Keratinocyte (primary cell): Measurements from ENCODE around the gene MT3. TPM values are rescaled to one million over a fixed set of nuclear protein-coding genes. Genes with fewer than 3 reads are reported as not detected.

Source experiments
- DNase-seq: peaks from one replicate; pipeline ENCODE4 v3.0.0-alpha.2; 2011; ENCODE audit warnings: low read depth, missing footprints, low spot score
- FAIRE-seq: peaks from 2 replicates; lab custom pipeline; 2011; peaks lifted over from hg19 to GRCh38; lab: Jason Lieb, UNC
- H2AFZ ChIP-seq: 2 replicates; pipeline ENCODE4 v1.6.0; 2012; ENCODE audit warnings: low read length, control low read depth, inconsistent platforms; ENCODE audit not compliant: control insufficient read depth
- H3K27ac ChIP-seq: 2 replicates; pipeline ENCODE4 v1.5.1; 2011; ENCODE audit warnings: low read length; ENCODE audit not compliant: control insufficient read depth, insufficient read depth
- H3K27me3 ChIP-seq: 3 replicates; pipeline ENCODE4 v1.6.0; 2011; ENCODE audit warnings: low read length; ENCODE audit not compliant: control insufficient read depth, insufficient read depth; ENCODE audit errors: extremely low read depth
- H3K36me3 ChIP-seq, 2 experiments: 2 replicates in 1 of 2; 3 replicates in 1 of 2; pipeline ENCODE4 v1.5.1; 2011; ENCODE audit warnings: low read length in 2 of 2, mild to moderate bottlenecking in 1 of 2; ENCODE audit not compliant: control insufficient read depth in 2 of 2, insufficient read depth in 2 of 2; ENCODE audit errors: extremely low read depth in 1 of 2
- H3K4me1 ChIP-seq: 3 replicates; pipeline ENCODE4 v1.5.1; 2011; ENCODE audit warnings: low read length; ENCODE audit not compliant: control insufficient read depth, insufficient read depth; ENCODE audit errors: extremely low read depth
- H3K4me2 ChIP-seq: 3 replicates; pipeline ENCODE4 v1.6.0; 2011; ENCODE audit warnings: low read depth, low read length; ENCODE audit not compliant: control insufficient read depth, insufficient read depth; ENCODE audit errors: extremely low read depth
- H3K4me3 ChIP-seq, 3 experiments: fragments of 200-600 bp in 1 of 3; sonication (generic) in 1 of 3; 2 replicates in 2 of 3; 3 replicates in 1 of 3; pipeline ENCODE4 v1.5.1; 2011 to 2016; ENCODE audit warnings: low read length in 3 of 3, mild to moderate bottlenecking in 3 of 3, control low read depth in 2 of 3, inconsistent platforms in 1 of 3, low read depth in 1 of 3, mixed read lengths in 1 of 3, mixed run types in 1 of 3, moderate library complexity in 1 of 3; ENCODE audit not compliant: control insufficient read depth in 2 of 3, insufficient read depth in 2 of 3; ENCODE audit errors: extremely low read depth in 1 of 3
- H3K79me2 ChIP-seq: 2 replicates; pipeline ENCODE4 v1.6.0; 2012; ENCODE audit warnings: low read length; ENCODE audit not compliant: control insufficient read depth, insufficient read depth
- H3K9ac ChIP-seq: 3 replicates; pipeline ENCODE4 v1.6.0; 2011; ENCODE audit warnings: low read length; ENCODE audit not compliant: control insufficient read depth, insufficient read depth; ENCODE audit errors: extremely low read depth
- H3K9me1 ChIP-seq: 3 replicates; pipeline ENCODE4 v1.6.0; 2011; ENCODE audit warnings: low read length; ENCODE audit not compliant: control insufficient read depth, insufficient read depth; ENCODE audit errors: extremely low read depth
- H3K9me3 ChIP-seq: 2 replicates; pipeline ENCODE4 v1.5.1; 2012; ENCODE audit warnings: low read depth, low read length; ENCODE audit not compliant: control insufficient read depth
- H4K20me1 ChIP-seq: 3 replicates; pipeline ENCODE4 v1.6.0; 2011; ENCODE audit warnings: low read length; ENCODE audit not compliant: control insufficient read depth, insufficient read depth; ENCODE audit errors: extremely low read depth
- EZH2 ChIP-seq: IDR thresholded peaks from one replicate; pipeline ENCODE4 v1.6.1; 2012; ENCODE audit warnings: inconsistent platforms, mild to moderate bottlenecking, low read length, moderate library complexity
- dilution Hi-C: fragments of 300-500 bp; cut with MboI; formaldehyde crosslinking; loops from one replicate; pipeline ENCODE4 v1.7.0; 2020; ENCODE audit warnings: low sequenced_read_pairs; ENCODE audit not compliant: extremely low pct_ligation_motif_present
- polyA plus RNA-seq, 5 experiments: library from polyadenylated mRNA; depleted of rRNA in 3 of 5; stranded (reverse) in 3 of 5; stranded (forward) in 1 of 5; unstranded in 1 of 5; fragments of >200 nt; gene quantifications; 1 replicate in 1 of 5; 2 replicates in 3 of 5; 3 replicates in 1 of 5; pipeline versions ENCODE4 v1.2.1 to v1.2.3, GENCODE V29; 2011 to 2012; ENCODE audit warnings: missing spikeins in 2 of 5, low read depth in 1 of 5, low replicate concordance in 1 of 5
- TF ChIP-seq, protein P1 (sequence below), 3 experiments: IDR thresholded peaks in 1 of 3; conservative IDR thresholded peaks in 1 of 3; optimal IDR thresholded peaks in 1 of 3; 2 replicates in 2 of 3; 3 replicates in 1 of 3; pipeline versions ENCODE3 to v1.5.1; 2011; ENCODE audit warnings: low read length in 3 of 3, mild to moderate bottlenecking in 3 of 3, moderate library complexity in 2 of 3, control low read depth in 1 of 3, inconsistent platforms in 1 of 3; ENCODE audit not compliant: insufficient read depth in 2 of 3; ENCODE audit errors: extremely low read depth in 1 of 3

The MT3 gene
- polyA plus RNA-seq, 1 donor (not counting 4 experiments of a cell fraction or from before 2014, with no cell fraction given): not detected

DNA sequence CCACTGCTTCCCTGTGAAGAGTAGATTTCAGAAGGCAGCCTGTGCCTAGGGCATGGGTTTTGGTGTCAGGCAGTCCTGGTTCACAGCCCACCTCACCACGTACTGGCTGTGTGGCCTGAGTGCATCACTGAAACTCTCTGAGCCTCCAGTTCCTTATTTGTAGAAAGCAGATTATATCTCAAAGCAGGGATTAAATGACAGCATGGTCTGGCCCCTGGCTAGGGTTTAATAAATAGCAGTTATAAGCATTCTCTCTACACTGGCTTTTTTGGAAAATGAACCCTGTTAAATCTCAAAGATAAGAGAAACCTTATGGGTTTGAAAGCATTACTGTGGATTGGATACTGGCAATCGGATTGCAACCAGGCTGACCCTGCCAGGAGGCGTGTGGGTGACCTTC is 40.2 kb downstream of the MT3 start:
- H3K27ac ChIP-seq: no peak overlapping the region
- peaks cover 19% of the 10 kb centered on the region for H3K27me3 ChIP-seq
- H3K4me2 ChIP-seq: no peak overlapping the region
- H3K9me3 ChIP-seq: no peaks in the 10 kb centered on the region
- H3K9me1 ChIP-seq: no peaks in the 10 kb centered on the region
- DNase-seq (no peak), FAIRE-seq (no peak)
- H3K4me3 ChIP-seq: no peak overlapping the region
- H3K36me3 ChIP-seq: no peaks in the 10 kb centered on the region
- peaks cover 9% of the 10 kb centered on the region for H3K79me2 ChIP-seq
- dilution Hi-C loops: no loop called here
- no peak overlapping the region for H3K9ac ChIP-seq
- H4K20me1 ChIP-seq: peaks cover 3% of the 10 kb centered on the region
- peaks cover 14% of the 10 kb centered on the region for H3K4me1 ChIP-seq
- H2AFZ ChIP-seq: no peak overlapping the region
- no peak for TF ChIP-seq EZH2
- TF ChIP-seq, protein P1, sequence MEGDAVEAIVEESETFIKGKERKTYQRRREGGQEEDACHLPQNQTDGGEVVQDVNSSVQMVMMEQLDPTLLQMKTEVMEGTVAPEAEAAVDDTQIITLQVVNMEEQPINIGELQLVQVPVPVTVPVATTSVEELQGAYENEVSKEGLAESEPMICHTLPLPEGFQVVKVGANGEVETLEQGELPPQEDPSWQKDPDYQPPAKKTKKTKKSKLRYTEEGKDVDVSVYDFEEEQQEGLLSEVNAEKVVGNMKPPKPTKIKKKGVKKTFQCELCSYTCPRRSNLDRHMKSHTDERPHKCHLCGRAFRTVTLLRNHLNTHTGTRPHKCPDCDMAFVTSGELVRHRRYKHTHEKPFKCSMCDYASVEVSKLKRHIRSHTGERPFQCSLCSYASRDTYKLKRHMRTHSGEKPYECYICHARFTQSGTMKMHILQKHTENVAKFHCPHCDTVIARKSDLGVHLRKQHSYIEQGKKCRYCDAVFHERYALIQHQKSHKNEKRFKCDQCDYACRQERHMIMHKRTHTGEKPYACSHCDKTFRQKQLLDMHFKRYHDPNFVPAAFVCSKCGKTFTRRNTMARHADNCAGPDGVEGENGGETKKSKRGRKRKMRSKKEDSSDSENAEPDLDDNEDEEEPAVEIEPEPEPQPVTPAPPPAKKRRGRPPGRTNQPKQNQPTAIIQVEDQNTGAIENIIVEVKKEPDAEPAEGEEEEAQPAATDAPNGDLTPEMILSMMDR (optimal IDR thresholded peaks at IDR 0.05 in 1 of 3, IDR thresholded peaks at IDR 0.05 in 1 of 3, conservative IDR thresholded peaks at IDR 0.05 in 1 of 3; ENCODE audit: extremely low read depth in 1 of 3, insufficient read depth in 2 of 3, low read length in 3 of 3): no peak

DNA sequence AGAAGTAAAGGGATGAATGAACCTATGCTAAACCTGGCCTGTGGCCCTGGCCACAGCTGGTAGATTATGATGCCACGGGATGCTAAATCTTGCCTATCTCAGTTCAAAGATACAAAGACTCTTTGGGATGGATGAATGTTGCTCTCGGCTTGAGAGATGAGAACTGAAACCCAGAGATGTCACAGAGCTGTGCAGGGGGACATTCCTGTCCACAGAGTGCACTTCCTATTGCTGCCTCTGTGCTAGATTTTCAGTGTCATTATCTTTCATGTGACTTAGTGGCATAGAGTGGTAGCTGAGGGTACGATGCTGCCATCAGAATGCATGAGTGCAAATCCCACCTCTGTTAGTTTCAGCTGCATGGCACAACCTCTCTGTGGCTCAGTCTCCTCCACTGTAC is 40.8 kb downstream of the MT3 start:
- no peak for FAIRE-seq
- H3K9ac ChIP-seq: no peak overlapping the region

More for the DNA sequence above, 40.8 kb downstream of the MT3 start:
- Histone ChIP-seq H3K4me2 (no peak overlapping the region), H3K4me3 (no peak overlapping the region), H3K27me3 (peaks cover 25% of the 10 kb centered on the region), H3K27ac (no peak overlapping the region), H3K79me2 (peaks cover 9% of the 10 kb centered on the region), H3K4me1 (peaks cover 10% of the 10 kb centered on the region), H3K36me3 (no peaks in the 10 kb centered on the region), H2AFZ (no peak overlapping the region), H3K9me1 (no peaks in the 10 kb centered on the region), H4K20me1 (peaks cover 3% of the 10 kb centered on the region), H3K9me3 (no peaks in the 10 kb centered on the region)
- dilution Hi-C loops: no loop called here
- no peak for TF ChIP-seq EZH2
- TF ChIP-seq, protein P1 (optimal IDR thresholded peaks at IDR 0.05 in 1 of 3, IDR thresholded peaks at IDR 0.05 in 1 of 3, conservative IDR thresholded peaks at IDR 0.05 in 1 of 3; ENCODE audit: extremely low read depth in 1 of 3, insufficient read depth in 2 of 3, low read length in 3 of 3): no peak
- DNase-seq: no peak
